NOMO-1 (cell line): ENCODE results near the gene CACNB4.
"Not testable (repeated sequence)": the region's sequence is repeated elsewhere in the genome, so short reads cannot be mapped to it uniquely, and the experiment has no call there.

ENCODE experiments used
- DNase-seq, 2 experiments: peaks; one replicate each; lab custom pipeline; 2025; ENCODE audit not compliant: unreplicated experiment in 2 of 2; lab: John Stamatoyannopoulos, UW

CACNB4 gene

DNA sequence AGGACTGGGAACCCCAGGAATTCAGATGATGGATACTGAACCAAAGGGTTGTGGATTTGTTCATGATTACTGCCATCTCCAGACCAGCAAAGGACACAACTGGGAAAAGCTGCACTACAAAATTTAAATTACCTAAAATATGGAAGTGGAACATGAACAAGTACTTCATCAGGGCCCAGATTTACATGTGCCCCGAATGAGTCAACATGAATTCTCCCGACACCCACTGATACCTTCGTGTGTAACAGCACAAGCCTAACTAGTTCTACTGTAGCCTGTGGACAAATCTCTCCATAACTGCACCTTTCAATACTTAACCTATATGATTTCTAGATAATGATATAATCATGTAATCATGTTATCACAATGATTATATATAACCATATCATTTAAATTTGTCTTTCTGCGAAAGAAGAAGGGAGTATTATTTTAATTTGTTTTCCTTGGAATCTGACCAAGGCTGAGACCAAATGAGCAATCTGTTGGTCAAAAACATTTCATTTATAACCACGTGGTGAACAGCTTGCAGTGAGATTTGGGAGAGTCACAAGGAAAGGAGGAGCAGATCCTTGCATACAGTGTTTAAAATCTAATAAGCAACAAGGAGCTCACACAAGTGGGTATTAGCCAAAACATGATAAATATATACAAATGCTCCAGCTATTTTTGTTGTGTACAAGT is 70.5 kb downstream of the CACNB4 start:
- DNase-seq = no peak

DNA sequence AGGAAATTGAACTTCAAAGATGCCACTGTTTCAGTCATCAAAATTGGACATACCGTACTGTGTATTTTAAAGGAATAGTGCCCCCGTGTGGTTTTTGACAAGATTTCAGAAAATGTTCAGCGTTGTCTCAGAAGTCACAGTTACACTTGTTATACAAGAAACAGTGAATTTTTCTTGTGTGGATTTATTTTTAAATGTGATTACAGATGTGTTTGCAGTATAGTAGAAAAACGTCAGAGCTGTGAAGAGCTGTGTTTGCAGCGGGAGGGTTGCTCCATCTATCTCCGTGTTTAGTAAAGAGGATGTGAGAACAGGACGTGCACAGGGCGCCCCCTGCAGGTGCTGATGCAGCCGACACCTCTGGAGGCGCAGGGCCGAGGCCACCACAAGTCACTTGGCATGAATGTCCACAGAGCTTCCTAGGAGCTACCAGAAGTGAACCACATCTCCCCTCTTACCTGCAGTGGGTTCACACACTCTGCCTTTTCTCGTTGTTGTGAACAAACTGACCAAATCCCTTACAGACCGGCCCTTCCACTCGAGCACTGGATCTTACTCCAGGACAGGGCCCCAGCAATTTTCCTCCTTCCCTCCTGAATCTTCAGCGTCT is 73.1 kb downstream of the CACNB4 start:
- DNase-seq = peak; percentile 64 to 87

DNA sequence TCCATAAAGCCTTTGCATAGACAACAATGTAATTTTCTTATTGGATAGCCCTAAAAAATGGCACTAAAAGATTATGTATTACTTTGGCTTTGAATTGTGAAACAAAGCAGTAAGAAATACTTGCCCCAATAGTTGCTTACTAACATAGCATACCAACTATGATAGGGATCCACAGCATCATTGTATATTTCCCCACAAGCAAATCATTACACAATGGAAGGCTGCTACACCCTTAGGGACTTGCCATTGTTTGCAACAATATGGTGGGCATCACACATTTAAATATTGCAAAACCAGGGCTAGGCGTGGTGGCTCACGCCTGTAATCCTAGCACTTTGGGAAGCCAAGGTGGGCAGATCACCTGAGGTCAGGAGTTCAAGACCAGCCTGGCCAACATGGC is 74.4 kb downstream of the CACNB4 start:
- no peak for DNase-seq

DNA sequence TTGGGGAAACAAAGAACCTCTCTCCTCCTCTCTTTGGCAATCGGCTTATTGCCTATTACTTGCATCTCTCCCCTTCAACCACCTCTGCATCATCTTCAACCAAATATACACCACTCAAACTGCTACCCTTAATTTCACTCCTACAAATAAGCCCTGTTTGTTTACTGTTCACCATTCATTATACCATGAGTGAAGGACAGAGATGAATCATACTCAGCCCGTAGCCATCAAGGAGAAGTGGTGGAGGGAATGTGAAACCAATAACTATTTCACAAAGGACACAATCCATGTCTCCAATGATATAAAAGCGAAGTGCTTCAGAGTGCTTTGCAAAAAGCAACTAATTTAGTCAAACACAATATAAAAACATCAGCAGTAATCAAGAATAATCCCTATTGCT is 76.8 kb downstream of the CACNB4 start:
- DNase-seq = no peak

DNA sequence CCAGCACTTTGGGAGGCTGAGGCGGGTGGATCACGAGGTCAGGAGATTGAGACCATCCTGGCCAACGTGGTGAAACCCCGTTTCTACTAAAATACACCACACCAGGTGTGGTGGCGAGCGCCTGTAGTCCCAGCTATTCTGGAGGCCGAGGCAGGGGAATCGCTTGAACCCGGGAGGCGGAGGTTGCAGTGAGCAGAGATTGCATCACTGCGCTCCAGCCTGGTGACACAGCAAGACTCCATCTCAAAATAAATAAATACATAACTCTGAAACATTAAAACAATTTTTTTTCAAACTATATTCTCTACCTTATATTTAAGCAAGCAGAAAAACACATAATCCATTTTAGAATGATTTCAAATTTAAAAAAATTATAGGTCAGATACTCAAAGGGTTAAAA is 77.8 kb downstream of the CACNB4 start:
- not testable (repeated sequence) for DNase-seq

DNA sequence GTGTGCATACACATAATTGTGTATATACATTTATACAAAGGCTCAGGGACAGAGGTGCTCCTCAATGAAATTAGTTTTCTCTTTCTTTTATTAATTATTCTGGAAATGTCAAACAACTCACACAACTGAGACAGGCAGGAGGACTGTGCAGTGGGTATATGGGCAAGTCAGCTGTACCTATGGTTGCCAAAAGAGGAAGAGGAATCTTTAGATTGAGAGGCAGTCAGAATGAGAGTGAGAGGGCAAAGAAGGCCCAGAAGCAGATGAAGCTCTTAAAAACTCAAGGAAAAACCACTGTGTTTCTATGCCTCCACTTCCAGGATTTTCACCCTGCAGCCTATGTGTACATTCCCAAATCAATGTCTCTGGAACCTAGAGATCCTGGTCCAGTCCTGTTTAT is 79.1 kb downstream of the CACNB4 start:
- DNase-seq = no peak

DNA sequence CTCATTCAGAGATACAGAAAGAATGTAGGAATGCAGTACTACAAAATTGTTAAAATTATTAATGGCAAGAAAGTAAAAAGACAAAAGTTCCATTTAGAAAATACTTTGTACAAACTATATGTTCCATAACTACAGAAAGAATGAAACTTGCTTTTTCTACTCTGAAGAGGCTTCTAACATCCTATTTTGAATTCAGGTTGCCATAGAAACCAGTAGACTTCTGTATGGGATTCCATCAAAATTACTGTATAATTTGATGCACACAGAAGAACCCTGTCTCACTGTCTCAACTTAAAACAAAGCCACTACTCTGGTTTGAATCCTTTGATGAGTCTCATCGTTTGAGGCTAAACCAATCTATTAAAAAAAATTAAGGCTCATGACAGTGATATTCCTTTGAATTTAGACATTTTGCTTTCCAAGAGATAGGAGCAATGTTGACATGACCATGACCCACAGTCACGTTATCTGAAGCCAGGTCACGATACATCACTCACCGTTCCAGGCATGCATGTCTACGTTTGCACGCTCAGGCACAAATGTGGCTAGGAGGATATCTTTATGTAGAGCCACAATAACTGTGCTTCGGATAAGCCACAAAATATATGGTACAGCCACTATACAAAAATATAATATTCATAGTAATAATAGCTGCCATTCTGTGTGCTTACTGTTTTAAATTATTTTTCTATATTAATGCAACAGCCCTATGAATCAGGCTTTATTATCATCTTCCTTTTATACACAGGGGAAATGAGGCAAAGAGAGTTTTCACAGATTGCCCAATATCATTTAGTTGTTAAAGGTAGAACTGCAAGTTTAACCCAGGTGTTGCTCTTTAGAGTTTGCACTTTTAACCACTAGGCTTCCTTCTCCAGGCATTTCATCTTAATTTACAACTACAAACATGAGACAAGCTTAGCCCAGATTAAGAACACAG is 82.4 kb downstream of the CACNB4 start:
- no peak for DNase-seq

DNA sequence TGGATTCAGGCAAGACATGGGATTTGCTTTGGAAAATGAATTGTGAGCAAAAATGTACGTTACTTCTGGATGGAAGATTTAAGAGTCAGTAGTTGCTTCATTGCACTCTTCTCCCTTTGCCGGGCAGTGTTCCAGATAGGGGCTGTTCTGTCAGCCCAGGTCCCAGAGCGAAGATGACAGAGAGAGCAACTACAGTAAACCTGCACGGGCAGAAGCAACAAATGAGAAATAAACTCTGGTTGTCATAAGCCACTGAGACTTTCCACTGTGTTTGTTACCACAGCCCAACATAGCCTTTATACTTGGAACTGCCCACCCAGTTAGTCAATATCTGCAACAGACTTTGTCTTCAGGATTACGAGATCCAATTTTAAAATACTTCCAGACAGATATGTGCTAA is 83.3 kb downstream of the CACNB4 start:
- no peak for DNase-seq

DNA sequence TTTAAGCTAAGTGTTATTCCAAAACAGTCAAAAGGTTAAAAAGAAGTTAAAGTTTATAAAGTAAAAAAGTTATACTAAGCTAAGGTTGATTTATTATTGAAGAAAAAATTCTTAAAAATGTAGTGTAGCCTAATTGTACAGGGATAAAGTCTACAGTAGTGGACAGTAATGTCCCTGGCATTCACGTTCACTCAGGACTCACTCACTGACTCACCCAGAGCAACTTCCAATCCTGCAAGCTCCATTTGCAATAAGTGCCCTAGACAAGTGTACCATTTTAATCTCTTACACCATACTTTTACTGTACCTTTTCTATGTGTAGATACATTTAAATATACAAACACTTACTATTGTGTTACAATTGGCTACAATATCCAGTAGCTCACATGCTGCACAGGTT is 86.1 kb downstream of the CACNB4 start:
- no peak for DNase-seq

DNA sequence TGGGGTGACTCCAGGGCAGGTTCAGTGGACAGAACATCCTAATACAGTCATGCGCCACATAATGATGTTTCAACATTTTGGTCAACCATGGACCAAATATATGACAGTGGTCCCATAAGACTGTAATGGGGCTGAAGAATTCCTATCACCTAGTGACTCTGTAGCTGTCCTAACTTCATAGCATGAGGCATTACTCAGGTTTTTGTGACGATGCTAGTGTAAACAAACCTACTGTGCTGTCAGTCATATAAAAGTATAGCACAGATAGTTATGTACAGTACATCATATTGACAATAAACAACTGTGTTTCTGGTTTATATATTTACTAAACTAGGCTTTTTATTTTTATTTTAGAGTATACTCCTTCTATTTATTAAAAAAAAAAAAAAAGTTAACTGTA is 87.1 kb downstream of the CACNB4 start:
- no peak for DNase-seq

DNA sequence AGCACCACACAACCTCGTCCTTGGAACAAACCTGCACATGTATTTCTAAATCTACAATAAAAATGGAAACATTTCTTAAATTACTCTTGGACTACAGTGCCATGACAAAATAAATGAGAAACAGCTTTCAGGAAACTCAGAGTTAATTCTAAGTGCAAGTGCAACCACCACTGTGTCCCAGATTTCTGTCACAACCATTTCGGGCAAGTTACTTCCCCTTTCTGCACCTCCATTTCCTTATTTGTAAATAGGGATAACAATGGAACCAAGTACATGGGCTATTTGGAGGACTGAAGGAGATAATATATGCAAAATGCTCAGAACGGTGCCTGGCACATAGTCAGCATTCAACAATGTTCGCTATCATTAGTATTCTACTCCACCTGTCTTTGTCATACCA is 93.2 kb downstream of the CACNB4 start:
- peak; percentile 12 to 75 for DNase-seq

DNA sequence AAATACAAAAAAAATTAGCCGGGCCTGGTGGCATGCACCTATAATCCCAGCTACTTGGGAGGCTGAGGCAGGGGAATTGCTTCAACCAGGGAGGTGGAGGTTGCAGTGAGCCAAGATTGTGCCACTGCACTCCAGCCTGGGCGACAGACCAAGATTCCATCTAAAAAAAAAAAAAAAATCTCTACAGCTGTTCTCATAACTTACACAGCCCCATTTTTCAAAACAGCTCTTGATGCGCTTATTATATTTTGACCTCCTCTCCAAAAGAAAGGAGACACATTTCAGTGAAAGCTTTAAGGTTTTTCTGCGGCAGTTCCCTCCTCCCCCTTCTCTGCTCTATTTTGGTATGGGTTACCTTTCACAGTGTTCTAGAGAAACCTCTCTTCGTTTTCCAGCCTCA is 95.6 kb downstream of the CACNB4 start:
- DNase-seq = not testable (repeated sequence)

DNA sequence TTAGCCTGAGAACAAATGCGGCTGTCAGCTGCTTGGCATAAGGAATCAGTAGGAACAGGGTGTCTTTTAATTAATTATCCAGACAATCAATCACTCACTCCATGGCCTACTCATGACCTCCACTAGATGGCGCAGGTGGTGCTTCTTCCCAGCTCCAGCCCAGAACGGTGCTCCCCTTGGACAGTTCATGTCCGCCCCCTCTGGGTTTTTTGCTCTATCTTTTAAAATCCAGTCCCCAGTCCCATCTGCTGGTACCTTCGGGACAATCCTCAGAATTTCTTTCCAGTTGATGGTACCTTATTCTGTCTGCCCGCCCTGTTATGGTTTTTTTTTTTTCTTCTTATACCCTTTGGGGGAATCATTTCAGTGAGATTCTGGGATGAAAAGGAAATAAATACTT is 99.8 kb downstream of the CACNB4 start:
- DNase-seq = peak; percentile 25

DNA sequence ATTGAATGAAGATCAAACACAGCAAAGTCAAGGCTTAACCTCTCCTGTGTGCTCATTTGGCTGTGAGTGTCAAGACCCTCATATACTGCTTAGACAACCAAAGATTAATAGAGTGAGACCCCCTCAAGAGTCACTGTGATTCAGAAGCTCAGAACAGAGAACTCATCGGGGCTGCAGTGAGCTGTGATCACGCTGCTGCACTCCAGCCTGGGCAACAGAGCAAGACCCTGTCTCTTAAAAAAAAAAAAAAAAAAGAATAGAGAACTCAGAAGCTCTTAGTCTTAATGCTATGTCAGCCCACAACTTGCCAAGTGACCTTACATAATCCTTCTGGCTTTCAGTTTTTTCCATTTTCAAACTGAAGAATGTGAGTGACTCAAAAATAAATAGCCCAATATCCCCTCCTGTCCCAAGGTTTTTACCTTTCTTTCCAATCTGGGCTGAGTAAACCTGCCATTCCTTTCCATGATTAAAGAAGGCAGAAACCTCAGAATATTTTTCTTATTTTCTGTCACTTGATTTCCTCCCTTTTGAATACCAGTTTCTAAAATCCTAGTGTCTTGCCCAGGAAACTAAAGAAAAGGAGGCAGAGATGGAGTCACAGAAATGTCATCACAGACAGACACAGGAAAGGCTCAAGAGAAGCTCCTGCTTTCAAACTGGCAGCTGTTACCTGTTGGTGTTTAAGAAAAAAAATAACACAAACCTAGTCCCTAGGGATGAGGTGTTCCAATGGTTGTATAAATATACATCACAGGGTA is 102.4 kb downstream of the CACNB4 start:
- no peak for DNase-seq

DNA sequence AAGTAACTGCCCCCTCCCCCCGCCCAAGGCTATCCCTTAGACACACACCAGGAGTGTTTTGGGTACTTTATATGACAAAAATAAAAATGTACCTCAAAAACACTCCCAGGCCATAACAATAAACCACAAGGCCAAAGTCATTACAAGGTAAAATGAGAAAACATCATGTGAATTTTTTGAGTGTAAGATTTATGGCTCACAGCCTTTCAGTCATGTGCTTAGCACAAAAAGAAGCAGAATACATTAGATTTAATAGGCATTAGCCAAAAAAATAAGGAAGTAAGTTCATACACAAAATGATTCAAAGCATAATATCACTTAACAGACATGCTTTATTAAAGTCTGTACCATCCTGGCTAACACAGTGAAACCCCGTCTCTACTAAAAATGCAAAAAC is 103.7 kb downstream of the CACNB4 start:
- no peak for DNase-seq

DNA sequence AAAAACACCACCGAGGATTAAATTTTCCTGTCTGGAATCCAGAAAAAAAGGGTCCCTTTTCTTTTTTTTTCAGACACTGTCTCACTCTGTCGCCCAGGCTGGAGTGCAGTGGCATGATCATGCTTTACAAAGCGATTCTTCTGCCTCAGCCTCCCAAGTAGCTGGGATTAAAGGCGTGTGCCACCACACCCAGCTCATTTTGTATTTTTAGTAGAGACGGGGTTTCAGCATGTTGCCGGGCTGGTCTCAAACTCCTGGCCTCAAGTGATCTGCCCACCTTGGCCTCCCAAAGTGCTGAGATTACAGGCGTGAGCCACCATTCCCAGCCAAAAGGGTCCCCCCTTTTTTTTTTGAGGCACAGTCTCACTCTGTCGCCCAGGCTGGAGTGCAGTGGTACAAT is 104.7 kb downstream of the CACNB4 start:
- not testable (repeated sequence) for DNase-seq

DNA sequence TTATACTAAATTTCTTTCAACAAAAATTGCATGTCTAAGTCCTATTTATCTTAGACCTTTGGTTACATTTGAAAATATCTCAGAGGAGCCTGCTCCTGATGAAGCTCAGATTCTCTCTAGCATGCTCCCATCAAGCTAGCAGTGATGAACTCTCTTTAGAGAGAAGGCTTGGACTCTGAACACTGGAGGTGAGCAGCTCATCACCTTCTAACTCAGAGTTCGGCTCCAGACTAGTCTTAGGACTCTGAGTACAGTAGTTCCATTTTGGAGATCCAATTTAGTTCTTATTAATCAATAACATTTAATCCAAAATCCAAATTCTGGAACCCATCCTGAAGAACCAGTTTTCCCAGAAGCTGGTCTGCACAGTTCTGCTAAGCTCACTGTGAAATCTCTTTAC is 107.8 kb downstream of the CACNB4 start:
- no peak for DNase-seq

DNA sequence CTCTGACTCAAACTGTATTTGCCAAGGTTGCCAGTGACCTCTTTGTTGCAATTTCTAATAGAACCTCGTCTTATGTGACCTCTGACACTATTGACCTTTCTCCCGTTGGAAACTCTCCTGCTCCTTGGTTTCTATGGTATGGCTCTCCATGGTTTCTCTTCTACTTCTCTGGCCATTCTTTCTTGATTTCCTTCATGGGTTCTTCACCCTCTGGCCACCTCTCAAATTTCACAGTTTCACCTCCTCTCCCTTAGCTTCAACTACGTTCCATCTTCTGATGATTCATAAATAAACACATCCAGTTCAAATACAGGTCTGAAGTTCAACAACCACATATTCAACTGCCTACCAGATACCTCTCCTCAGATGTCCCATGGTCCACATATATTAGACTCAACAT is 109.5 kb downstream of the CACNB4 start:
- no peak for DNase-seq

DNA sequence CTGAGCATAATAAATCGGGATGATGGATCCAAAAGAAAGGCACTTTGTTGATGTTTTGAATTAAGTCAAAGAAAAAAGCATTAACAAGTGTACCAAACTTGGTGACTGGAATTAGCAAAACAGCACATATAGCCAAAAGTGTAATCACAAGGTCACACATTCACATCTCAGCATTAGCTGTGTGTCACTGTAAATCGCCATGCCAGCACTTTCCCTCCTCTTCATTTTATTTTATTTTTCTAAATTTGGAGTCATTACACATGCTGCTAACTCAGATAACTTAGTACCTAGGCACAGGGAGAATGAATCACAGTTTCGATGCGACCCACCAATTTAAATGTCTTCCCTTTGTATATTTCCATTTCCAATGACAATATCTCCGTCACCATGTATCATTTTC is 111.4 kb downstream of the CACNB4 start:
- no peak for DNase-seq

DNA sequence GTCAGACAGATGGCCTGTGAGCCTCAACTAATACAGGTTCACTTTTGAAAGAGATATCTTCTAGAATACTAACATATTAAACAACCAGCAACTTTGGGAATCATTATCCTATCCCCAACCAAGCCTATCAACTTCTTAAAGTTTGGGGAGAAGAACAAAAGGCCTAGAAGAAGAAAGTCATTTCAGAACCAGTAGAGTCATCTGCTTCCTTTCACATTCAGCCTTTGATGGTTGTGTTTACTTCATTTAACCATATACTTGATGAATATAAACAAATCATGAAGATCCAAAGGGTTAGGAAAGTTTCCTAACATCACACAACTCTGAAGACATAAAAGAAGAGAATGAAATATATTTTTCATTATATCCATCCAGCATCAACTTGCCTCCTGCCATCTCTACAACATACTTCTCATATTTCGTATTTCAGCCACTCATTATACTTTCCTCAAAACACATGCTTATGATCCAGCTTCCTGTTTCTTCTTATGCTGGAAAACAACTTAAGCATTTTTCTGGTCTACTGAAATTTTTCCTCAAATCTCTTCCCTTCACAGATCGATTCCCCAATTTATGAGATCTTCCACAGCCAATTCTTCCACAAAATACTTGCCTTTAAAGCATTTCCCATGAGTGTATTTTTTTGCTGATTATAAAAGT is 114.3 kb downstream of the CACNB4 start:
- no peak for DNase-seq

DNA sequence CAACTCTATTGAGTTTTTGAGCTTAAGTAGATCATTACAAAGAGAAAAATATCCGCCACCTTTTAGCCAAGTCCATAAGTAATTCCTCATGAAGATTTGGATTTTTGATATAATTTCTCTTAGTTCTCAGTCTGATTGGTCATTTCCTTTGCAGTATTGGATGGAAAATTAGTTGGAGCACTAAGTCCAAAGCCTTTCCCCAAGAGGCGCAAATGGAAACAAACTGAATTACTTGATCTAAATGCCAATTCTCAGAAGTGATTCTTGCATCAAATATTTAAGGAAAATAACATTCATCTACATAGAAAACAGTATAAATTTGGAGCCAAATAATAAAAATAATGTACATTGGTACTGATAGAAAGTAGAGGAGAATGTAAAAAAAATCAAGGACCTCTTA is 115.6 kb downstream of the CACNB4 start:
- no peak for DNase-seq
